ENCODE results near the gene STOX2. TPM values are rescaled to one million over a fixed set of nuclear protein-coding genes. Genes with fewer than 3 reads are reported as not detected.

STOX2 gene
- polyA plus RNA-seq, 1 of the 3 experiments (the other 2 are of a cell fraction), result 0.16 TPM

- Histone ChIP-seq H3F3A (replicated peaks; ENCODE audit: insufficient read depth) (no peaks in the 10 kb centered on the region), H3K4me3 (ENCODE audit: low read depth in 2 of 2, low read length in 1 of 2) (peak overlapping the region; percentile 41 to 53), H3K4me2 (peak overlapping the region; percentile 39), H4K20me1 (ENCODE audit: insufficient read depth) (no peaks in the 10 kb centered on the region), H3K9me3 (no peaks in the 10 kb centered on the region), H3K9me2 (no peaks in the 10 kb centered on the region), H3K4me1 (ENCODE audit: control insufficient read depth in 1 of 2, insufficient read depth in 2 of 2, low read depth in 1 of 2, low read length in 1 of 2) (peaks cover 0 to 33% of the 10 kb centered on the region in 2 experiments; a peak in 2 of 4 replicates), H3K9ac (no peak overlapping the region), H3K27ac (ENCODE audit: low read depth in 2 of 2, low read length in 1 of 2) (peak overlapping the region in 1 of 2 experiments; percentile 85; a peak in 2 of 4 replicates), H3K79me2 (ENCODE audit: insufficient read depth) (no peaks in the 10 kb centered on the region), H2AFZ (ENCODE audit: low read depth) (peak overlapping the region; percentile 72; the same call in 1 of the 2 replicates), H3K36me3 (replicated peaks in 1 of 2; ENCODE audit: control insufficient read depth in 1 of 2, insufficient read depth in 2 of 2, low read length in 1 of 2) (no peaks in the 10 kb centered on the region), H3K27me3 (ENCODE audit: insufficient read depth) (no peaks in the 10 kb centered on the region)
- DNase-seq, result peak; percentile 50
- no peak for TF ChIP-seq PBX3 (IDR thresholded peaks at IDR 0.05)
- TF ChIP-seq TCF12 (IDR thresholded peaks at IDR 0.05), result no peak
- TF ChIP-seq CHD2 (IDR thresholded peaks at IDR 0.05; ENCODE audit: low read length, partially characterized antibody), result peak; percentile 24
- 0 out of 2 replicates have a peak, but pooled peaks have one; percentile 26 for TF ChIP-seq GATA2 (CRISPR knock-in tag; IDR thresholded peaks at IDR 0.05)
- TF ChIP-seq REST (IDR thresholded peaks at IDR 0.05; ENCODE audit: low read depth, low read length), result no peak
- TF ChIP-seq RAD21 (IDR thresholded peaks at IDR 0.05; ENCODE audit: low read length), result no peak
- no peak for TF ChIP-seq NRF1 (IDR thresholded peaks at IDR 0.05; ENCODE audit: low read depth, low read length)
- TF ChIP-seq USF1 (IDR thresholded peaks at IDR 0.05; ENCODE audit: borderline replicate concordance, low read depth), result no peak
- TF ChIP-seq EP300 (IDR thresholded peaks at IDR 0.05; ENCODE audit: borderline replicate concordance in 1 of 2, low read depth in 1 of 2, low read length in 1 of 2), result peak in 1 of 2 experiments; percentile 6; a peak in 1 of 4 replicates
- TF ChIP-seq SIN3A (IDR thresholded peaks at IDR 0.05; ENCODE audit: borderline replicate concordance, low read depth, low read length), result no peak
- TF ChIP-seq FOXM1 (IDR thresholded peaks at IDR 0.05; ENCODE audit: low read depth), result no peak
- no peak for TF ChIP-seq CTCF (IDR thresholded peaks at IDR 0.05)
- peak; percentile 81; the same call in 1 of the 2 replicates for TF ChIP-seq MXI1 (IDR thresholded peaks at IDR 0.05; ENCODE audit: low read depth, low read length)
- no peak for TF ChIP-seq RCOR1 (IDR thresholded peaks at IDR 0.05; ENCODE audit: low read length)
- no peak for TF ChIP-seq IRF3 (IDR thresholded peaks at IDR 0.05; ENCODE audit: low read depth, low read length)
- CTCF ChIA-PET, result interaction anchor here (0.6 to 2.6 kb wide), 9 partner anchors 10 to 141 kb away, joined by 3 to 10 read pairs (median 3); no protein-coding TSS in a partner anchor
- POLR2A ChIA-PET, result interaction anchor here (0.9 to 1.6 kb wide), 6 partner anchors 10 to 141 kb away, joined by 3 to 12 read pairs (median 7); no protein-coding TSS in a partner anchor
- 24% methylated on average over 10 of the region's 10 CpGs for WGBS (ENCODE audit: low lambda C conversion rate)
Measured at GRCh38 chr4:183959319-183960045, 54.4 kb downstream of the STOX2 start.

Data from SK-N-SH (cell line).